KMS-11 (cell line): ENCODE measurements around the gene SLC28A3.

Experiments used
- H2AFZ ChIP-seq: fragments of 200-600 bp; sonication (generic); 2 replicates; pipeline ENCODE4 v1.6.1; 2016; ENCODE audit warnings: antibody characterized with exemption, mixed run types, low read depth
- H3K27ac ChIP-seq: fragments of 200-600 bp; sonication (generic); 2 replicates; pipeline ENCODE4 v1.6.1; 2016; ENCODE audit warnings: mild to moderate bottlenecking, mixed run types
- H3K27me3 ChIP-seq: fragments of 200-600 bp; sonication (generic); 2 replicates; pipeline ENCODE4 v1.6.1; 2017; ENCODE audit warnings: mild to moderate bottlenecking, low read depth, mixed run types, moderate library complexity; ENCODE audit not compliant: insufficient read depth
- H3K36me3 ChIP-seq: fragments of 200-600 bp; sonication (generic); 2 replicates; pipeline ENCODE4 v1.6.1; 2017; ENCODE audit warnings: mild to moderate bottlenecking, mixed run types; ENCODE audit not compliant: insufficient read depth
- H3K4me1 ChIP-seq: fragments of 200-600 bp; sonication (generic); 2 replicates; pipeline ENCODE4 v1.6.1; 2016; ENCODE audit warnings: mild to moderate bottlenecking, low read depth, mixed run types; ENCODE audit not compliant: poor library complexity, severe bottlenecking
- H3K4me2 ChIP-seq: fragments of 200-600 bp; sonication (generic); 2 replicates; pipeline ENCODE4 v1.7.0; 2016; ENCODE audit warnings: mild to moderate bottlenecking, mixed run types
- H3K4me3 ChIP-seq: fragments of 200-600 bp; sonication (generic); IDR thresholded peaks from 2 replicates; pipeline ENCODE4 v1.6.1; 2017; ENCODE audit warnings: low read depth, low read length, mixed read lengths; ENCODE audit not compliant: insufficient read depth
- H3K79me2 ChIP-seq: fragments of 200-600 bp; sonication (generic); 2 replicates; pipeline ENCODE4 v1.6.1; 2016; ENCODE audit warnings: low read depth, mixed run types; ENCODE audit not compliant: insufficient read depth
- H3K9ac ChIP-seq: fragments of 200-600 bp; sonication (generic); 2 replicates; pipeline ENCODE4 v1.6.1; 2016; ENCODE audit warnings: mild to moderate bottlenecking, mixed run types
- H4K20me1 ChIP-seq: fragments of 200-600 bp; sonication (generic); 2 replicates; pipeline ENCODE4 v1.6.1; 2016; ENCODE audit warnings: mild to moderate bottlenecking, mixed run types; ENCODE audit not compliant: insufficient read depth
- TF ChIP-seq, protein P1 (sequence below): fragments of 200-600 bp; sonication (generic); conservative IDR thresholded peaks from 2 replicates; pipeline ENCODE4 v1.6.1; 2017; ENCODE audit warnings: low read depth, mild to moderate bottlenecking, antibody characterized with exemption, low read length, moderate library complexity, mixed read lengths

SLC28A3 gene

DNA sequence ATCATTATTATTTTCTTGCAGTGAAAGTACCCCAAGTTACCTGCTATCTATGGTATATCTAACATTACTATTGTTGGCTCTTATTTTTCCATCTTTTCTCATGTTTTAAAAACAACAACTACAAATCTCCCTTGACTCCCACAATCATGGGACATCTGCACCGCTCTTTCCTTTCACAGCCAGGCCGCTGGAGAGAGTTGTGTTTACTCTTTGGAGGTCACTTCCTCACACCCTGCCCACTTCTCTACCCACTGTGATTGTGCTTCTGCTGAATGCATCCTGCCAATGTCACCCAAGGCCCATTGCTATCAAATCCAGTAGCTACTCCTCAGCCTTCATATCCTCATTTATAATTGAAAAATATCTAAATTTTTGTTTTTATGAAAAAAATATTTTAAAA lies 29.7 kb downstream of the SLC28A3 start:
- Histone ChIP-seq H3K4me1 (no peaks in the 10 kb centered on the region), H3K4me3 (no peak overlapping the region), H4K20me1 (no peaks in the 10 kb centered on the region), H3K27me3 (no peaks in the 10 kb centered on the region), H2AFZ (no peak overlapping the region), H3K79me2 (no peaks in the 10 kb centered on the region), H3K36me3 (no peaks in the 10 kb centered on the region), H3K4me2 (no peak overlapping the region), H3K9ac (no peak overlapping the region), H3K27ac (no peak overlapping the region)
- TF ChIP-seq, protein P1, sequence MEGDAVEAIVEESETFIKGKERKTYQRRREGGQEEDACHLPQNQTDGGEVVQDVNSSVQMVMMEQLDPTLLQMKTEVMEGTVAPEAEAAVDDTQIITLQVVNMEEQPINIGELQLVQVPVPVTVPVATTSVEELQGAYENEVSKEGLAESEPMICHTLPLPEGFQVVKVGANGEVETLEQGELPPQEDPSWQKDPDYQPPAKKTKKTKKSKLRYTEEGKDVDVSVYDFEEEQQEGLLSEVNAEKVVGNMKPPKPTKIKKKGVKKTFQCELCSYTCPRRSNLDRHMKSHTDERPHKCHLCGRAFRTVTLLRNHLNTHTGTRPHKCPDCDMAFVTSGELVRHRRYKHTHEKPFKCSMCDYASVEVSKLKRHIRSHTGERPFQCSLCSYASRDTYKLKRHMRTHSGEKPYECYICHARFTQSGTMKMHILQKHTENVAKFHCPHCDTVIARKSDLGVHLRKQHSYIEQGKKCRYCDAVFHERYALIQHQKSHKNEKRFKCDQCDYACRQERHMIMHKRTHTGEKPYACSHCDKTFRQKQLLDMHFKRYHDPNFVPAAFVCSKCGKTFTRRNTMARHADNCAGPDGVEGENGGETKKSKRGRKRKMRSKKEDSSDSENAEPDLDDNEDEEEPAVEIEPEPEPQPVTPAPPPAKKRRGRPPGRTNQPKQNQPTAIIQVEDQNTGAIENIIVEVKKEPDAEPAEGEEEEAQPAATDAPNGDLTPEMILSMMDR = no peak

DNA sequence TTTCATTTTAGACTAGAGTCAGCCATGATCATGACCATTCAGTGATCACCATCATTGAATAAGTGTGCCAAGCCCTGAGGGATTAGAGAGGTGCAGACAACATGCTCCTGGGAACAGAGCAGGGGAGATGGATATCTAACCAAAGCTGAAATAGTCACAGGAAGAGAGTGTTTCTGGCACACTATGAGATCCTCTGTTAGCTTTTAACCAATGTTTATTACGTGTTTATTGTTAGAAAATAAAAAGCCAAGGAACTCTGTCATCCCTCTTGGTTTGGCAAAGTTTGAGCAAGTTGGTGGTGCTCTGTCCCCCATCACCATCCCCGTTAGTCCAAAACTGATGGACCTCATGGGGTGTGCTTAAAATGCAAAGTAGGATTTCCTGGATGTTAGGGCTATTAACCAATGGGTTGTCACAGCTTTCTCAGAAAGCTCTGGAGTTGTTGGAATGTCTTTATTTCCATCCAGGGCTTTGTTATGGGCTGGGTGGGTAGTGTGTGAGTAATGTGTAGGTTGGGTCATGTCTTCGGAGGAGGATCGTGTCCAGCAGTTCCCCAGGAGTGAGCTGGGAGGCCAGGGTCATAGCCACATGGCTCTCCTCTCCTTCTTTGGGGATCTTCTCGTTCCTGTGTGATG lies 34.9 kb downstream of the SLC28A3 start:
- Histone ChIP-seq H3K79me2 (no peaks in the 10 kb centered on the region), H4K20me1 (no peaks in the 10 kb centered on the region), H3K4me1 (no peaks in the 10 kb centered on the region), H3K4me2 (no peak overlapping the region), H3K36me3 (no peaks in the 10 kb centered on the region), H3K9ac (no peak overlapping the region), H3K4me3 (no peak overlapping the region), H2AFZ (no peak overlapping the region), H3K27me3 (no peaks in the 10 kb centered on the region), H3K27ac (no peak overlapping the region)
- TF ChIP-seq, protein P1 = no peak

DNA sequence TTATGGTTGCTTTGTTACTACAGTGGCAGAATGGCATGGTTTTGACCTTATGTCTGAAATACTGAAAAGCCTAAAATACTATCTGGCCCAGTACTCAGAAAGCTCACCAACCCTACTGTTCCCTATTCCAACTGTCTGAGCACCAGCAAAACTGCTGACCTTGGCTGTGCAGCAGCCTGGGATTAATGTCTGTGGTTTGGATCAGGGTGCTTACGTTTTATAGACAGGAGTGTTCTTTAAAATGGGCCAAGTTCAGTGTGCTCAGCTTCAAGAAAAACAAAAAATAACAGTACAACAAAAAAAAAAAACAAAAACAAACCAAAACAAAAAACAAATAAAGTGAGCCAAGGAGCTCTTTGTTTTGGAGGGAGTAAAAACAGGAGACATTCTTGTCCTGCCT lies 36.4 kb downstream of the SLC28A3 start:
- no peaks in the 10 kb centered on the region for H3K27me3 ChIP-seq
- no peaks in the 10 kb centered on the region for H3K4me1 ChIP-seq
- H3K36me3 ChIP-seq = no peaks in the 10 kb centered on the region
- H3K27ac ChIP-seq = no peak overlapping the region
- H3K9ac ChIP-seq = no peak overlapping the region
- no peak overlapping the region for H2AFZ ChIP-seq
- TF ChIP-seq, protein P1 = no peak
- H3K4me2 ChIP-seq = no peak overlapping the region
- H4K20me1 ChIP-seq = no peaks in the 10 kb centered on the region
- H3K79me2 ChIP-seq = no peaks in the 10 kb centered on the region
- H3K4me3 ChIP-seq = no peak overlapping the region

DNA sequence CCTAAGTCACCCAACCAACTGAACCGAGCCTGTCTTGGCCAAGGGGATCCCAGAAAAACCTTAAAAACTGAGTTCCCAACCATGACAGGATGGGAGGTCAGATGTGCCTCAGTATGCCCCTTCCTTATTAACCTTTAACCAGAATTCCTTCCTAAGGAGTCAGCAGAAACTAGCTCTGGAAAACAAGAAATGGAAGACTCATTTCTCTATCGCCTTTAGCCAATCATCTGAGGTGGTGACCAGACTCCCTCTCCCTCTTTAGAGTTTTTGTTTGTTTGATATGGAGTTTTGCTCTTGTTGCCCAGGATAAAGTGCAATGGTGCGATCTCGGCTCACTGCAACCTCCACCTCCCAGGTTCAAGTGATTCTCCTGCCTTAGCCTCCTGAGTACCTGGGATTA lies 37.5 kb downstream of the SLC28A3 start:
- Histone ChIP-seq H3K27me3 (no peaks in the 10 kb centered on the region), H3K9ac (no peak overlapping the region), H3K4me1 (no peaks in the 10 kb centered on the region), H4K20me1 (no peaks in the 10 kb centered on the region), H2AFZ (no peak overlapping the region), H3K4me2 (no peak overlapping the region), H3K27ac (no peak overlapping the region), H3K36me3 (no peaks in the 10 kb centered on the region), H3K4me3 (no peak overlapping the region), H3K79me2 (no peaks in the 10 kb centered on the region)
- TF ChIP-seq, protein P1 = no peak
